GM19438 (cell line): ENCODE data around the gene SYNPO.
A peak's percentile ranks its signal among the peaks of the same experiment; 100 is the strongest.

Source experiments
- ATAC-seq: cut with Tn5 transposase; IDR thresholded peaks from one replicate; pipeline ENCODE4 v1.9.1; 2021; ENCODE audit warnings: low read depth; ENCODE audit not compliant: unreplicated experiment

The SYNPO gene

DNA sequence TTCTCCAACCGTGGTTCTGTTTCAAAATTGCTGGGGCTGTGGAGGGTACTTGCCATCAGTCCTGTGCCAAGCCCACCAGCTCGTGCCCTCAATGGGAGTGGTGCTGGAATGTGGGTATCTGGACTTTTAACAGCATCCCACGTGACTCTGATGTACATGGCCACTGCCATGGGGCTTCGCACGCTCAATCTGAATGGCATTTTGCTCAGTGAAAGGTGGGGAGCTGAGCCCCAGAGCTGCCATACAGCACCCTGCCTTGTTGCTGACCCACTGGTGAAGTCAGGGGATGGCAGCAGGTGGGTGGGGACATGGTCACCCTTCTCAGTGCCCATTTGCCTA, 16.6 kb upstream of the SYNPO start:
- ATAC-seq = no peak

GRCh38 chr5:150624334-150625163, 15.9 kb upstream of the SYNPO start:
- peak; percentile 36 for ATAC-seq

GRCh38 chr5:150625164-150625535, 15.3 kb upstream of the SYNPO start:
- ATAC-seq = no peak

- peak; percentile 45 for ATAC-seq
Measured at GRCh38 chr5:150625831-150626746, 14.4 kb upstream of the SYNPO start.

DNA sequence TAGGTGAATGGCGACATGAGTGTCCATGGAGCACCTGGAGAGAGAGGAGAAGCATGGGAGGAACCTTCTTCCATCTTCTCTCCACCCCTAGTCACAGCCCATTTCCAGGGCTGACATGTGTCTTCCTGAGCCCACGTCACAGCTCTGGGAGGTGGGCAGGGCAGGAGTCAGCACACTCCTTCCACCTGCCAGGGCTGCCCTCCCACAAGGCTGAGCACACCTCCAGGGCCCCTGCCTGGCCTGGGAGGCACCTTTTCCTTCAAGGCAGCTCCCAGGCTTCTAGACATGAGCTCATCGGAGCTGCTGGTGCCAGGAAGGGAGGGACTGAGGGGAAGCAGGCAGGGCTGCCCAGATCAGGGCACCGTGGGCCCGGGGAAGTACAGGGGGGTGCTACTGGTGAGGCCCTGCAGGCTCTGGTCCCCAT, 13.6 kb upstream of the SYNPO start:
- ATAC-seq = no peak

GRCh38 chr5:150627731-150628545, 12.5 kb upstream of the SYNPO start:
- ATAC-seq = no peak

- ATAC-seq = no peak
Measured at GRCh38 chr5:150628936-150629485, 11.4 kb upstream of the SYNPO start.

DNA sequence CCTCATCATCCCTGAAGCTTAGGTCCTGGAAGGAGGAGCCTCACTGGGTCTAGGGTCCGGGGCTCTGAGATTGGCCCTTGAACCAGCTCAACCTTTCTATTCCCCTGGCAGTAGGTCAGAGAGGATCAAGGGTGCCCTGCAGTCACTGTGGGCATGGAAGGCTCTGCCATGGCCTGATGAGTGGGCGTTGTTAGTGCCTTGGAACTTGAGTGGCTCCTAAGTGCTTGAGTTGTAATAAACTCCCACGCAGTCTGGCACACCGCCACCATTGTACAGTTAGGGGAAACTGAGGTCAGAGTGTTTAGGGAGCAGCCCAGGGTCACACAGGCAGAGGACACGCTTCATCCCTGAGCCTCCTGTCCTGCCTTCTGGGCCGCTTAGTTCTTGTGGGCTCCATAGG, 10.4 kb upstream of the SYNPO start:
- no peak for ATAC-seq

GRCh38 chr5:150630461-150631325, 9.8 kb upstream of the SYNPO start:
- no peak for ATAC-seq

DNA sequence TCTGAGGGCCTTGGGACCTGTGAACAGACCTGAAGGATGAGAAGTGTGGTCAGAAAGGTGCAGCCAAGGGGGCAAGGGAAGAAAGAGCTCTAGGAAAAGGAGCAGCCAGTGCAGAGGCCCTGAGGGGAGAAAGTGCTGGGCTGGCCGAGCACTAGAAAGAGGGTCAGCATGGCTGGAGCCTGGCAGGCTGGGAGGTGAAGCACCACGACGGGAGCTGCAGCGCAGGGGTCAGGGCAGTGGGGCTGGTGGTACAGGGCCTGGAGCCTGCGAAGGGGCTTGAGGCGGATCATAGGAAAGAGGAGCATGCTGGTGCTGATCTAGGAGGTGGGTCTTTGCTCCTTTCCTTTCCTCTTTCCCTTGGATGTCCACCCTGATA, 9.1 kb upstream of the SYNPO start:
- ATAC-seq = no peak

DNA sequence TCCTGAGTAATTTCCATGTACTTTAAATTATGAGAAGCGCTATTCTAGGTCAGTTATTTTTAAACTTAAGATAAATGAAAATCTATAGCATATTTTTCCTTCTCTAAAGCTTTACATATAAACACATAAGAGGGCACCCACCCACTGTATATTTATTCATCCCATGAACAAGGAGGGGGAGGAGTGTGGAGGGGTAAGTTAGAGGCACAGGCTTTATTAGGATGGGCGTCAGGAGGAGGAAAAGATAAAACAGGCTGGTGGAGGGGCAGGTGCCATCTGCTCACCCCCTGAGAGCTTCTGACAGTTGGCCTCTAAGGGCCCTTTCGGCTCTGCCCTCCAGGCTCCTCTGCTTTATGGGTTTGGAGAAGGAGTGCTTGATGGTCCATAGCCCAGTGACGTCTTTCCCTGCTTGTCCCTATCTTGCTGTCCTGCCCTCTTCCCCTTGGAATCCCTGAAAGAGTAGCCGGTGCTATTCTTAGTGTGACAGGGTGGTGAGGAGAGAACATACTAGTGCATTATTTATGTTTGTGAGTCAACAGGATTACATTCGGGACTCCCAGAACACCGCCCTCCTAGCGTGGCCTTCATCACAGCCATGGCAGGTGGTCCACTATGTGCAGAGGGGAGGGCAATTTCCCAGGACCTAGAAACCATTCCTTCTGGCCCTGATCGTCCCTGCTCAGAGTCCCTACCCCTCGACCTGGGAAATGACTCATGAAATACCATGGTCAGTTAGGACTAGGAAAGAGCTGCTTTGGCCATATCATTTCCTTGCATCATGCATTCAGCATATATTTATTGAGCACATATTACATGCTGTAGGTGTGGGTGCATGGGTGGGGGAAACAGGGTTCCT, 7.9 kb upstream of the SYNPO start:
- ATAC-seq = no peak

GRCh38 chr5:150633429-150633828, 7.0 kb upstream of the SYNPO start:
- no peak for ATAC-seq

DNA sequence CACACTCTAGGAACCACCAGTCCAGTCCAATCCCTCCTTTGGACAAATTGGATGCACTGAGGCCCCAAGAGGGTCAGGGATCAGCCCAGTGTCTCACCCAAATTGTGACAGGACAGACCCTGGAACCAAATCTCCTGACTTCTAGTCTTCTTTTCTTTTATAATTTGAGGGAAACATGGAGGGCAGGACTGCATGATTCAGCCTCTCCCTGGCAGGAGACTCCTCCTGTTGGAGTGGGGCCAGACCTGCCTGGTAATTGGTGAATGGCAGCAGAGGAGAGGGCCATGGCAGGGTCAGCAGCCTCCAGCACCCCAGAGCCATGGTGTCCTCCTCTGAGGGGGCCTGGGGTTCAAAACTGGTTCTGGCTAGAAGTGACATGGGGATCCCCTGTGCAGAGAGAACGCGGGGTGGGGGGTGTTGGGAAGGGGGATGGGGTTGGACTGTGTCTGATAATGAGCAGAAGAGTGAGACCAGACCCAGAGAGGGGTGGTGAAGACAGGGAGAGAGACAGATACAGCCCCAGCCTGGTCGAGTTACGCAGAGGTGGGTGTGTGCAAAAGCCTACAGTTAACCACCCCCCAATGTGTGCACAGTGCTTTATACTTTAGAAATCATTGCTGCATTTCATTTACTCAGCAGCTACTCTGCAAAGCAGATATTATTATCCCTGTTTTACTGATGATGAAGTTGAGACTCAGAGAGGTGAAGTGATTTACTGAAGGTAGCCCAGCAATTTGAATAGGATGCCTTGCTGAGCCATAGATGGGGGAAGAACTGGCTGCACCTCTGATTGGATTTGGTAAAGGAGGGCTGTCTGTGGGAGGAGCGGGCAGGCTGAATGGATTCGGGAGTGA, 3.8 kb upstream of the SYNPO start:
- no peak for ATAC-seq

DNA sequence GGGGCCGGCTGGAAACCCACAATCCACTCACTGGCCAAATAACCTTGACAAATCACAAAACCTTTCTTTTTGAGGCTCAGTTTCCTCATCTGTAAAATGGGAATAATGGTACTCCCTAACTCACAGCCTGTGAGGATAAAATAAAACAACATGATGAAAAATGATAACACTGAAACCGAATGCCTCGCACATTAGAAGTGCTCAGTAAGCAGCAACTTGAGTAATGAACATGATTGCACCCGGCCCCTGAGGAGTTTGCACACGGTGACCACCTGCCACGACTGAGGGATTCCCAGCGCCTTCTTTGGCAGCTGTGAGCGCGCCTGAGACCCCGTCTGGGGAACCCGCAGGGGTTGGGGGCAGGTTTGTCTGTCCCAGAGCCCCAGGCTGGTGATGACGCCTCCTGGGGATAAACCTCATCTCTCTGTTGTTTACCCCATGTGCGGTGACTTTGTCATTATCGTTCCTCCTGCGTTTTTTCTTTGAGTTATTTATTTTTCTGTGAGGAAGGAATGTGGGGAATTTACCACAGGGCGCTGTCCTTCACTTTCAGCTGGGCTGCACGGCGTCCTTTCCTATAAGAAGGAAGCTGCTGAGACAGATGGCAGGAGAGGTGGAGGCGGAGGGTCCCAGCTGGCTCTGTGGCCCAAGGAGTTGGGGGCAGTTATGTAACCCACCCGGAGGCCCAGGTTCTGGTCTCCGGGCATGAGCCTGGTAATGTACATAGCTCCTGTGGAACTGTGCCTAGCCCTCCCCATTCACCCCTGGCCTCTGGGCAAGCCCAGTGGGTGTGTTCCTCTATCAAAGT, 3.0 kb upstream of the SYNPO start:
- ATAC-seq = no peak

DNA sequence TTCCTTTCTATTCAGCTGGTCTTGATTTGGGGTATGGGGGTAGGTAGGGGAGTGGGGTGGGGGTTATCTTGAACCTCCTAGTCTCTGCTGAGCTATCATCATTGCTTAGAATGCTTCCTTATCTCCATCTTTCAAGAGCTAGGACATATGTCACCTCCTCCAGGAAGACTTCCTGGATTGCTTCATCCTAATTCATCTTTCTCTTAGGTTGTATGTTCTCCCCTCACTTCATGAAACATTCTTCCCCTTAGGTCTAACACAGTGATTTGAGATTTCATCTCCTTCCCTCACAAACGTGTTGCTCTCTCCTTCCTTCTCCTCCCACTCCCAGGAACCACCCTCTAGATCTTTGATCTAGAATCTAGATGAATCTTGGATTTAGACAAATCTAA, 2.4 kb upstream of the SYNPO start:
- no peak for ATAC-seq

GRCh38 chr5:150638488-150639376, 1.7 kb upstream of the SYNPO start:
- ATAC-seq = no peak
